ENCODE data around the gene AFG3L2. TPM values are rescaled to one million over a fixed set of nuclear protein-coding genes. Genes with fewer than 3 reads are reported as not detected.

The AFG3L2 gene
- total RNA-seq, 4 donors from 2014 or later: 53.0 to 62.8 (median 57.9) TPM

DNA sequence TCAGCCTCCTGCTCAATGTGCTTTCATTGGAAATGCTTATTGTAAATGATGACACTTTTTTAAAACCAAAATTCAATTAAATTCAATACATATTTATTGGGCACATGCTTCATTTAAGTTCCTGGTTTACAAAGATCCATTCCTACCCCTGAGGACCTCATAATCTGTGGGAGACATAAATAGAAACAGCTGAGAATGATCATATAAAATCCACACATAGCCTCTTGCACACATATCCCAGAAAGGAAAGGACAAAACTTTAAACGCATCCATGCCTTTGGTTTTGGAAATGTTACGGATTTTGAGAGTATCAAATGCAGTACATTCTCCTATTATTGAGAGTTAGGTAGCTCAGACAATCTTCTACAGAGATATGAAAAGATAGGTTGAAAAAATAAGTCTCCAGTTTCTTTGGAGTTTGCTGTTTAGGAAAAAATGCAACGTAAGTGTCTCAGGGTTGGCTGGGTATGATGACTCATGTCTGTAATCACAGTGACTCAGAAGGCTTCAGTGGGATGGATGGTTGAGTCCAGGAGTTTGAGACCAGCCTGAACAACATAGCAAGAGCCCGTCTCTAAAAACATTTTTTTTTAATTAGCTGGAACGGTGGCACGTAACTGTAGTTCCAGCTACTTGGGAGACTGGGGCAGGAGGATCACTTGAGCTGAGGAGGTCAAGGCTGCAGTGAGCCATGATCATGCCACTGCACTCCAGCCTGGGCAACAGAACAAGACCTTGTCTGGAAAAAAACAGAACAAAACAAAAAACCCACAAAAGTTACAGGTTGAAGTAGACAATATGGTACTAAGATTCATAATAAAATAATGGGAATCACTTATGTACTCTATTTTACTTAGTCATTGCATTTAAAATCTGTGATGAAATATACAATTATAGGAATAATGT lies 26.8 kb upstream of the AFG3L2 start:
- TF ChIP-seq EP300 (IDR thresholded peaks at IDR 0.05) (no peak), POLR2A (IDR thresholded peaks at IDR 0.05) (no peak), CTCF (IDR thresholded peaks at IDR 0.05) (no peak), POLR2AphosphoS5 (IDR thresholded peaks at IDR 0.05) (no peak)
- Histone ChIP-seq H3K4me3 (no peak overlapping the region), H3K9me3 (no peaks in the 10 kb centered on the region), H3K4me1 (peaks cover 14% of the 10 kb centered on the region), H3K27me3 (peaks cover 5% of the 10 kb centered on the region), H3K36me3 (no peaks in the 10 kb centered on the region), H3K27ac (no peak overlapping the region)
- 52% methylated on average over 6 of the region's 6 CpGs for WGBS
- no peak for DNase-seq (ENCODE audit: low spot score in 2 of 2)

DNA sequence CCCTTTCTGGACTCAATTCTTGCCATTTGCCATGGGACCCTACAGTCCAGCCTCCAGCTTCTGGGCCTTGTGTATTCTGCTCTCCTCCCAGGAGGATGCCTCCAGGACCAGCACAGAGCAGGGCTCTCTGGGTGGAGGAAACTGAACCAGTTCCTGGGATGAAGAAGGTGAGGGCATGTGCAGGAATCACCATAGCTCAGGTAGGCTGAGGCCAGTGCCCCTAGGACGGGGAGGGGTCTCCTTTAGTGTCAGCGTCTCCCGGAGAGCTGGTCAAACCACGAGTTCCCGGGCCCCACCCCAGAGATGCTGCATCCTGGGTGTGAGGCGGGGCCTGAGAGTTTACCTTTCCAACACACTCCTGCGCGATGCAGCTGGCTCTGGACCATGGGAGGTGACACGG lies 24.9 kb upstream of the AFG3L2 start:
- Histone ChIP-seq H3K4me1 (peaks cover 7% of the 10 kb centered on the region), H3K4me3 (no peak overlapping the region), H3K36me3 (no peaks in the 10 kb centered on the region), H3K9me3 (no peaks in the 10 kb centered on the region), H3K27me3 (peaks cover 5% of the 10 kb centered on the region), H3K27ac (no peak overlapping the region)
- TF ChIP-seq POLR2AphosphoS5 (IDR thresholded peaks at IDR 0.05) (no peak), CTCF (IDR thresholded peaks at IDR 0.05) (no peak), POLR2A (IDR thresholded peaks at IDR 0.05) (no peak), EP300 (IDR thresholded peaks at IDR 0.05) (no peak)
- no peak for DNase-seq (ENCODE audit: low spot score in 2 of 2)
- 57% methylated on average over 9 of the region's 9 CpGs for WGBS

GRCh38 chr18:12399231-12399630 lies 22.2 kb upstream of the AFG3L2 start:
- Histone ChIP-seq H3K9me3 (no peaks in the 10 kb centered on the region), H3K36me3 (no peaks in the 10 kb centered on the region), H3K4me1 (no peaks in the 10 kb centered on the region), H3K27ac (no peak overlapping the region), H3K4me3 (no peak overlapping the region), H3K27me3 (no peaks in the 10 kb centered on the region)
- WGBS: 95% methylated on average over 5 of the region's 5 CpGs
- DNase-seq (ENCODE audit: low spot score in 2 of 2): no peak
- no peak for TF ChIP-seq CTCF (IDR thresholded peaks at IDR 0.05)
- TF ChIP-seq POLR2AphosphoS5 (IDR thresholded peaks at IDR 0.05): no peak
- TF ChIP-seq EP300 (IDR thresholded peaks at IDR 0.05): no peak
- TF ChIP-seq POLR2A (IDR thresholded peaks at IDR 0.05): no peak

DNA sequence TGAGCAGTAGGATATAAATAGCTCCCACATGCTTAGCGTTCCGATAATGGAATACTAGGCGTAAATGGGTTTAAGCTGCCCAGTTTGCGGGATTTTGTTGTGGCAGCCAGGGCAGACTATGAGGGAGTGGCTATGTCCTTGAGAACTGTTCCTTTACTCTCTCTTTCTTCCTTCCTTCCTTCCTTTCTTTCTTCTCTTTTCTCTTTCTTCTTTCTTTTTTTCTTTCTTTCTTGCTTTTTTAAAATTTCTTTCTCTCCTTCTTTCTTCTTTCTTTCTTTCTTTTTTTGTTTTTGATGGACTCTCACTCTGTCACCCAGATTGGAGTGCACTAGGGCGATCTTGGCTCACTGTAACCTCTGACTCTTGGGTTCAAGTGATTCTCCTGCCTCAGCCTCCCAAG lies 21.6 kb upstream of the AFG3L2 start:
- no peak overlapping the region for H3K4me3 ChIP-seq
- H3K27ac ChIP-seq: no peak overlapping the region
- TF ChIP-seq EP300 (IDR thresholded peaks at IDR 0.05) (no peak), POLR2AphosphoS5 (IDR thresholded peaks at IDR 0.05) (no peak), POLR2A (IDR thresholded peaks at IDR 0.05) (no peak), CTCF (IDR thresholded peaks at IDR 0.05) (no peak)
- DNase-seq (ENCODE audit: low spot score in 2 of 2): no peak
- WGBS: 61% methylated on average over 5 of the region's 5 CpGs
- no peaks in the 10 kb centered on the region for H3K9me3 ChIP-seq
- H3K27me3 ChIP-seq: no peaks in the 10 kb centered on the region
- no peaks in the 10 kb centered on the region for H3K36me3 ChIP-seq
- no peaks in the 10 kb centered on the region for H3K4me1 ChIP-seq

DNA sequence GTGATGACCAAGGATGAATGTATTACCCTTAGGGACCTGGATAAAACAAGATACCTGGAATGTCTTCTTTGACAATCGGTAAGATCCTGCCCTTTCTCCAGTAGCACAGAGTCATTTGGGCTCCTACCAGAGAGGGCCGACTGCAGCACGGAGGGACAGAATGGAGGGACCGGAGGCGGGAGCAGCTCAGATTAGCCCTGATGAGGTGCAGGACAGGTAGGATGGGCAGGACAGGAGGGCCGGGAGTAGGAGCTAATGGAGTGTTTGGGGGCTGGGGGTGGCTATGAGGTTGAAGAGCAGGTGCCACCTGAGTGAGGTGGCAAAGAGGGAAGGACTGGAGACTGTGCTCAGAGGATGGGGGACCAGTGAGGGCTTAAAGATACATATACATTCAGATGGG lies 20.8 kb upstream of the AFG3L2 start:
- H3K27ac ChIP-seq: no peak overlapping the region
- H3K4me3 ChIP-seq: no peak overlapping the region
- no peaks in the 10 kb centered on the region for H3K4me1 ChIP-seq
- TF ChIP-seq CTCF (IDR thresholded peaks at IDR 0.05) (no peak), POLR2AphosphoS5 (IDR thresholded peaks at IDR 0.05) (no peak), POLR2A (IDR thresholded peaks at IDR 0.05) (no peak), EP300 (IDR thresholded peaks at IDR 0.05) (no peak)
- H3K27me3 ChIP-seq: no peaks in the 10 kb centered on the region
- no peaks in the 10 kb centered on the region for H3K9me3 ChIP-seq
- 91% methylated on average over 6 of the region's 6 CpGs for WGBS
- no peak for DNase-seq (ENCODE audit: low spot score in 2 of 2)
- H3K36me3 ChIP-seq: no peaks in the 10 kb centered on the region
